Ectodermal cell (in vitro differentiated cells): Measurements from ENCODE around the gene SCAF1.

Source experiments
- H3K27ac ChIP-seq: 2 replicates; pipeline ENCODE4 v1.7.0; 2013; ENCODE audit warnings: mild to moderate bottlenecking, low read depth, low read length; ENCODE audit not compliant: insufficient read depth, poor library complexity, severe bottlenecking
- H3K27me3 ChIP-seq: 2 replicates; pipeline ENCODE4 v1.7.0; 2013; ENCODE audit warnings: mild to moderate bottlenecking, low read length; ENCODE audit not compliant: insufficient read depth, control insufficient read depth, poor library complexity, severe bottlenecking
- H3K36me3 ChIP-seq: one replicate; pipeline ENCODE4 v1.7.0; 2013; ENCODE audit warnings: low read length; ENCODE audit not compliant: control insufficient read depth, insufficient read depth
- H3K4me1 ChIP-seq: one replicate; pipeline ENCODE4 v1.7.0; 2013; ENCODE audit warnings: low read length; ENCODE audit not compliant: control insufficient read depth, insufficient read depth
- H3K4me3 ChIP-seq: 2 replicates; pipeline ENCODE4 v1.7.0; 2013; ENCODE audit warnings: low read depth, low read length, control low read depth; ENCODE audit not compliant: insufficient read depth
- H3K9me3 ChIP-seq: 2 replicates; pipeline ENCODE4 v1.7.0; 2013; ENCODE audit warnings: mild to moderate bottlenecking, low read length, moderate library complexity; ENCODE audit not compliant: control insufficient read depth
- WGBS, 2 experiments: methylation state at CpG; one replicate each; pipeline ENCODE4 v1.1.7; 2013; ENCODE audit warnings: missing lambda C conversion rate in 2 of 2; 5-methylcytosine and 5-hydroxymethylcytosine counted together

Gene SCAF1

GRCh38 chr19:49651029-49651819, 9.2 kb downstream of the SCAF1 start:
- Histone ChIP-seq H3K36me3 (peaks cover 53% of the 10 kb centered on the region), H3K27me3 (no peaks in the 10 kb centered on the region)

GRCh38 chr19:49651820-49652550, 10.0 kb downstream of the SCAF1 start:
- no peak overlapping the region for H3K27ac ChIP-seq
- H3K9me3 ChIP-seq: no peaks in the 10 kb centered on the region
- H3K4me3 ChIP-seq: no peak overlapping the region
- no peaks in the 10 kb centered on the region for H3K4me1 ChIP-seq
- H3K36me3 ChIP-seq: peaks cover 47% of the 10 kb centered on the region
- 96% methylated on average over 110 of the region's 110 CpGs for WGBS, 2 experiments
- no peaks in the 10 kb centered on the region for H3K27me3 ChIP-seq

More at GRCh38 chr19:49651029-49651819, 9.2 kb downstream of the SCAF1 start:
- Histone ChIP-seq H3K27ac (no peak overlapping the region), H3K9me3 (no peaks in the 10 kb centered on the region), H3K4me3 (no peak overlapping the region), H3K4me1 (no peaks in the 10 kb centered on the region)
- WGBS, 2 experiments: 97% methylated on average over 72 of the region's 72 CpGs

GRCh38 chr19:49652551-49653465, 10.8 kb downstream of the SCAF1 start:
- H3K4me3 ChIP-seq: no peak overlapping the region
- H3K9me3 ChIP-seq: no peaks in the 10 kb centered on the region
- no peaks in the 10 kb centered on the region for H3K27me3 ChIP-seq
- peaks cover 40% of the 10 kb centered on the region for H3K36me3 ChIP-seq
- WGBS, 2 experiments: 96% methylated on average over 58 of the region's 58 CpGs
- H3K4me1 ChIP-seq: no peaks in the 10 kb centered on the region
- no peak overlapping the region for H3K27ac ChIP-seq

- H3K27me3 ChIP-seq: no peaks in the 10 kb centered on the region
- 94 to 96% methylated on average over 13 of the region's 13 CpGs for WGBS, 2 experiments
- H3K9me3 ChIP-seq: no peaks in the 10 kb centered on the region
- H3K36me3 ChIP-seq: peaks cover 45% of the 10 kb centered on the region
- H3K4me3 ChIP-seq: no peak overlapping the region
- H3K27ac ChIP-seq: no peak overlapping the region
- H3K4me1 ChIP-seq: no peaks in the 10 kb centered on the region
These were observed 11.4 kb downstream of the SCAF1 start for GRCh38 chr19:49653466-49653806.

GRCh38 chr19:49654581-49654980, 12.6 kb downstream of the SCAF1 start:
- no peaks in the 10 kb centered on the region for H3K9me3 ChIP-seq
- H3K27me3 ChIP-seq: no peaks in the 10 kb centered on the region
- no peak overlapping the region for H3K4me3 ChIP-seq
- H3K27ac ChIP-seq: no peak overlapping the region
- peaks cover 56% of the 10 kb centered on the region for H3K36me3 ChIP-seq
- no peaks in the 10 kb centered on the region for H3K4me1 ChIP-seq
- 95 to 97% methylated on average over 10 of the region's 10 CpGs for WGBS, 2 experiments

GRCh38 chr19:49655570-49656455, 13.8 kb downstream of the SCAF1 start:
- Histone ChIP-seq H3K36me3 (peaks cover 62% of the 10 kb centered on the region), H3K4me3 (no peak overlapping the region), H3K27me3 (no peaks in the 10 kb centered on the region), H3K4me1 (no peaks in the 10 kb centered on the region), H3K9me3 (no peaks in the 10 kb centered on the region), H3K27ac (no peak overlapping the region)
- WGBS, 2 experiments: 93% methylated on average over 23 of the region's 23 CpGs

- H3K27ac ChIP-seq: no peak overlapping the region
- 83 to 84% methylated on average over 17 of the region's 17 CpGs for whole genome bisulfite sequencing, 2 experiments
- no peaks in the 10 kb centered on the region for H3K4me1 ChIP-seq
- no peaks in the 10 kb centered on the region for H3K27me3 ChIP-seq
- H3K4me3 ChIP-seq: no peak overlapping the region
- H3K9me3 ChIP-seq: no peaks in the 10 kb centered on the region
- peaks cover 62% of the 10 kb centered on the region for H3K36me3 ChIP-seq
These were observed 14.6 kb downstream of the SCAF1 start for GRCh38 chr19:49656456-49657109.

- H3K27me3 ChIP-seq: no peaks in the 10 kb centered on the region
- peaks cover 64% of the 10 kb centered on the region for H3K36me3 ChIP-seq
- 93 to 95% methylated on average over 22 of the region's 22 CpGs for WGBS, 2 experiments
- no peaks in the 10 kb centered on the region for H3K9me3 ChIP-seq
- no peak overlapping the region for H3K27ac ChIP-seq
- H3K4me3 ChIP-seq: no peak overlapping the region
- no peaks in the 10 kb centered on the region for H3K4me1 ChIP-seq
These were observed 15.6 kb downstream of the SCAF1 start for GRCh38 chr19:49657493-49658138.

- Histone ChIP-seq H3K36me3 (peaks cover 62% of the 10 kb centered on the region), H3K27me3 (no peaks in the 10 kb centered on the region), H3K9me3 (no peaks in the 10 kb centered on the region), H3K4me3 (no peak overlapping the region), H3K27ac (no peak overlapping the region), H3K4me1 (no peaks in the 10 kb centered on the region)
- WGBS, 2 experiments: 90 to 92% methylated on average over 15 of the region's 15 CpGs
These were observed 16.1 kb downstream of the SCAF1 start for GRCh38 chr19:49658139-49658517.
